Breast epithelium (tissue), 4 donors: ENCODE measurements around the gene GPR3. TPM values are rescaled to one million over a fixed set of nuclear protein-coding genes. Genes with fewer than 3 reads are reported as not detected.

Source experiments
- DNase-seq, 2 donors: peaks; one replicate each; pipeline ENCODE4 v3.0.0-alpha.2; 2019; ENCODE audit warnings: low spot score in 2 of 2
- H3K27ac ChIP-seq, 2 donors: fragments of 200-600 bp; sonication (generic) in 1 of 2; one replicate each; pipeline ENCODE4 v1.5.1; 2016 to 2019; ENCODE audit warnings: mild to moderate bottlenecking in 1 of 2
- H3K27me3 ChIP-seq, 2 donors: fragments of 200-600 bp; sonication (generic) in 1 of 2; one replicate each; pipeline versions ENCODE4 v1.5.1 to v1.6.0; 2017 to 2019; ENCODE audit warnings: control low read depth in 1 of 2, mild to moderate bottlenecking in 1 of 2
- H3K36me3 ChIP-seq: fragments of 200-600 bp; one replicate; pipeline ENCODE4 v1.5.1; 2019
- H3K4me1 ChIP-seq, 2 donors: fragments of 200-600 bp; sonication (generic); one replicate each; pipeline ENCODE4 v1.5.1; 2016 to 2019; ENCODE audit warnings: control low read depth in 1 of 2
- H3K4me3 ChIP-seq, 3 donors: fragments of 200-600 bp; sonication (generic); 1 replicate in 2 of 3; 2 replicates in 1 of 3; pipeline ENCODE4 v1.5.1; 2016 to 2019; ENCODE audit warnings: mild to moderate bottlenecking in 3 of 3, moderate library complexity in 2 of 3
- H3K9me3 ChIP-seq, 2 donors: fragments of 200-600 bp; sonication (generic) in 1 of 2; one replicate each; pipeline ENCODE4 v1.5.1; 2016 to 2019; ENCODE audit warnings: control low read depth in 1 of 2
- POLR2A ChIP-seq: fragments of 450-650 bp; IDR thresholded peaks from one replicate; pipeline ENCODE4 v1.6.1; 2016; ENCODE audit warnings: antibody characterized with exemption, mild to moderate bottlenecking, moderate library complexity
- POLR2AphosphoS5 ChIP-seq, 3 donors: sonication (generic); formaldehyde crosslinking; IDR thresholded peaks; one replicate each; pipeline ENCODE4 v1.6.1; 2017; ENCODE audit warnings: antibody characterized with exemption in 3 of 3
- intact Hi-C: fragments of 100-400 bp; cut with DNase I; formaldehyde crosslinking; loops from one replicate; pipeline ENCODE4 v1.15.1; 2023; ENCODE audit warnings: low total_unique reads
- total RNA-seq, 3 donors: library from RNA; depleted of rRNA; stranded (reverse); fragments of >200 nt; gene quantifications; one replicate each; pipeline ENCODE4 v1.1.0, GENCODE V29; 2016
- TF ChIP-seq, protein P1 (sequence below), 3 donors: fragments of 450-650 bp; IDR thresholded peaks; one replicate each; pipeline ENCODE4 v1.5.1; 2016 to 2017; ENCODE audit warnings: antibody characterized with exemption in 3 of 3, mild to moderate bottlenecking in 3 of 3, moderate library complexity in 3 of 3

The GPR3 gene
- total RNA-seq, 3 donors from 2014 or later, result 0.16 to 0.66 TPM; not detected in 1

DNA sequence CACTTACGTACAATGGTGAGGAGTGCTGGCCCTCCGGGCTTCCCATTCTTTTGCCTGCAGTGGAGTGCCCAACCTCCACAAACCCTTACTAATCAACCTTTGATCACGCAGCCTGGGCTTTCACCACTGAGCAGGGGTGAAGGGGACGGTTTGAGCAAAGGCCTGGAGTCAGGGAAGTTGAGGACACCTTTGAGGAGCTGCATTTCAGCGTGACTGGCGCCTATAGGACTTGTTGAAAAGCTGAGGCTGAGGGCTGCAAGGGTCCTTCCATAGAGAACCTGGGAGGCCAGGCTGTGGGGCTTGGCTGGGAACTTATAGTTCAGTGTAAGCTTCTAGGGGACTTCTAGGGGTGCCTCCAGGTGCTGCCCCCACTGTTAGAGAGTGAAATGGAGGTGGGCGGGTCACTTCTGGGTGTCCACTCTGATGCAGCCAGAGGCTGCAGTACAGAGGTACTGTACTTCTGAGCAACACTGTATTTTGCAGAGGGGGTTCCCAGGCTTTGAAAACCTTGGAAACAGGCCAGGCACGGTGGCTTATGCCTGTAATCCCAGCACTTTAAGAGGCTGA, 40.8 kb upstream of the GPR3 start:
- TF ChIP-seq, protein P1, sequence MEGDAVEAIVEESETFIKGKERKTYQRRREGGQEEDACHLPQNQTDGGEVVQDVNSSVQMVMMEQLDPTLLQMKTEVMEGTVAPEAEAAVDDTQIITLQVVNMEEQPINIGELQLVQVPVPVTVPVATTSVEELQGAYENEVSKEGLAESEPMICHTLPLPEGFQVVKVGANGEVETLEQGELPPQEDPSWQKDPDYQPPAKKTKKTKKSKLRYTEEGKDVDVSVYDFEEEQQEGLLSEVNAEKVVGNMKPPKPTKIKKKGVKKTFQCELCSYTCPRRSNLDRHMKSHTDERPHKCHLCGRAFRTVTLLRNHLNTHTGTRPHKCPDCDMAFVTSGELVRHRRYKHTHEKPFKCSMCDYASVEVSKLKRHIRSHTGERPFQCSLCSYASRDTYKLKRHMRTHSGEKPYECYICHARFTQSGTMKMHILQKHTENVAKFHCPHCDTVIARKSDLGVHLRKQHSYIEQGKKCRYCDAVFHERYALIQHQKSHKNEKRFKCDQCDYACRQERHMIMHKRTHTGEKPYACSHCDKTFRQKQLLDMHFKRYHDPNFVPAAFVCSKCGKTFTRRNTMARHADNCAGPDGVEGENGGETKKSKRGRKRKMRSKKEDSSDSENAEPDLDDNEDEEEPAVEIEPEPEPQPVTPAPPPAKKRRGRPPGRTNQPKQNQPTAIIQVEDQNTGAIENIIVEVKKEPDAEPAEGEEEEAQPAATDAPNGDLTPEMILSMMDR (IDR thresholded peaks at IDR 0.05), result no peak
- TF ChIP-seq POLR2AphosphoS5 (IDR thresholded peaks at IDR 0.05) (no peak), POLR2A (no peak)
- Histone ChIP-seq H3K27me3 (no peaks in the 10 kb centered on the region), H3K4me3 (peak overlapping the region in 1 of 3 donors; percentile 74), H3K36me3 (no peaks in the 10 kb centered on the region), H3K4me1 (peaks cover 0 to 4% of the 10 kb centered on the region in 2 donors), H3K27ac (peak overlapping the region in 1 of 2 donors; percentile 32), H3K9me3 (no peaks in the 10 kb centered on the region)
- DNase-seq, result no peak
- intact Hi-C loops, result no loop called here

DNA sequence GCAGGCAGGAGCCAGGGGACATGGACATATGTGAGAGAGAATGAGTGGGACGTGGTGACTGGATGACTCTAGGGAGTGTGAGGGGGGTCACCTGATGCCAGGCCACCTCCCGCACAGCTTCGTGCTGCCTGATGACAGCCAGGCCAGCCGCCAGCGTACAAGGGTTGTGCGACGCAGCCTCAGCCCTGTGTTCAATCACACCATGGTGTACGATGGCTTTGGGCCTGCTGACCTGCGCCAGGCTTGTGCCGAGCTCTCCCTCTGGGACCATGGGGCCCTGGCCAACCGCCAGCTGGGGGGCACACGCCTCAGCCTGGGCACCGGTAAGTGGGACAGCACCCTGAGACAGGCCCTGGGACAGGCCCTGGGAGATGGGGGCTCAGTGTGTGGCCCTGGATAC, 39.3 kb upstream of the GPR3 start:
- DNase-seq, result no peak
- TF ChIP-seq POLR2A, result no peak
- TF ChIP-seq, protein P1 (IDR thresholded peaks at IDR 0.05), result no peak
- TF ChIP-seq POLR2AphosphoS5 (IDR thresholded peaks at IDR 0.05), result no peak
- no peaks in the 10 kb centered on the region for H3K27me3 ChIP-seq
- no peaks in the 10 kb centered on the region for H3K9me3 ChIP-seq
- H3K27ac ChIP-seq, result no peak overlapping the region
- H3K4me1 ChIP-seq, result peaks cover 0 to 4% of the 10 kb centered on the region in 2 donors
- H3K36me3 ChIP-seq, result no peaks in the 10 kb centered on the region
- intact Hi-C loops, result no loop called here
- no peak overlapping the region for H3K4me3 ChIP-seq

DNA sequence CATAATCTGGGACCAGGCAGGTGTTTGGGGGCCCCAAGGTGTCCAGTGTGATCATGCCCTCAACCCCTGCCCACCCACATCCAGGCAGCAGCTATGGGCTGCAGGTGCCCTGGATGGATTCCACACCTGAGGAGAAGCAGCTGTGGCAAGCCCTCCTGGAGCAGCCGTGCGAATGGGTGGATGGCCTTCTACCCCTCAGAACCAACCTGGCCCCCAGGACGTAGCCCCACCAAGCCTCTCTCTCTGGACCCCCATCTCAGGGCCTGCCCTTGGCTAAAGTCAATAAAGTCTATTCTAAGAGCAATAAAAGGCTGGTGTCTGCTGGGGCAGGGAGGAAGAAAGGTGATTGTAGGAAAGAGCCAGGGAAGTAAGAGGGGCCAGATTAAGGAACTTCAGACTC, 38.8 kb upstream of the GPR3 start:
- Histone ChIP-seq H3K27ac (no peak overlapping the region), H3K36me3 (no peaks in the 10 kb centered on the region), H3K9me3 (no peaks in the 10 kb centered on the region), H3K4me1 (peaks cover 0 to 4% of the 10 kb centered on the region in 2 donors), H3K4me3 (no peak overlapping the region), H3K27me3 (no peaks in the 10 kb centered on the region)
- no peak for TF ChIP-seq POLR2A
- no peak for TF ChIP-seq POLR2AphosphoS5 (IDR thresholded peaks at IDR 0.05)
- TF ChIP-seq, protein P1 (IDR thresholded peaks at IDR 0.05), result no peak
- intact Hi-C loops, result no loop called here
- no peak for DNase-seq

DNA sequence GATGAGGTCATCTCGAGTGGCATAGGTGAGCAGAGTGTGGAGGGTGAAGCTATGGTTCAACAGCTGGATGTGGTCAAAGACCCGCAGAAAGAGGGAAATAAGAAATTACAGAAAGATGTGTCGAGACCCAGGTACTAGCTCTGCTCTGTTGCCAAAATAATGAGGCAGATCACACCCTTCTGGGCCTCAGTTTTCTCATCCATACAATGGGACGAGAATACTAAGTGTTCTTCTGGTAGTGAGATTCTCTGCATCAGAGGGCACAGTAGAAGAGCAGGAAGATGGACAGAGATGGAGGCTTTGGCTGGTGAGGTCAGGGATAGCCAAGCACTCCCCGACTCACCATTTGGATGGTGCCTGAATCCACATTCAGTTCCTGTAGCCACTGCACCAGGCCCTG, 36.7 kb upstream of the GPR3 start:
- intact Hi-C loops, result no loop called here
- Histone ChIP-seq H3K4me3 (no peak overlapping the region), H3K27ac (no peak overlapping the region), H3K4me1 (no peaks in the 10 kb centered on the region), H3K27me3 (no peaks in the 10 kb centered on the region), H3K9me3 (no peaks in the 10 kb centered on the region), H3K36me3 (no peaks in the 10 kb centered on the region)
- no peak for DNase-seq
- no peak for TF ChIP-seq POLR2AphosphoS5 (IDR thresholded peaks at IDR 0.05)
- TF ChIP-seq, protein P1 (IDR thresholded peaks at IDR 0.05), result no peak
- no peak for TF ChIP-seq POLR2A

DNA sequence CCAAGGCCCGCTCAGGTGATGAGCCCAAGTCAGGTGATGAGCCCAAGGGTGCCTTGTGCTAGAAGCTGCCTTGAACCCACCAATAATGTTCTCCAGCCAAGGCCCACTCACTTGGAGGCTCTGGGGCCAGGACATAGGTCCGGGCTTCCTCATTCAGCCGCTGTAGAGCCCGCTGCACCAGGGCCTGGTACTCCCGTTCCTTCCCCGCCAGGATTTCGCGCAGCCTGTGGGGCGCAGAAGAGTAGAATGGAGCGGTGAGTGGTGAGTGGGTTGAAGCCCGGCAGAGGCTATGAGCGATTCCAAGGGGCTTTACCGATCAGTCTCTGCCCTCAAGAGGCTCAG, 36.2 kb upstream of the GPR3 start:
- DNase-seq, result no peak
- intact Hi-C loops, result no loop called here
- H3K27ac ChIP-seq, result no peak overlapping the region
- no peaks in the 10 kb centered on the region for H3K9me3 ChIP-seq
- H3K36me3 ChIP-seq, result no peaks in the 10 kb centered on the region
- H3K4me3 ChIP-seq, result no peak overlapping the region
- TF ChIP-seq POLR2AphosphoS5 (IDR thresholded peaks at IDR 0.05) (no peak), POLR2A (no peak)
- TF ChIP-seq, protein P1 (IDR thresholded peaks at IDR 0.05), result no peak
- no peaks in the 10 kb centered on the region for H3K27me3 ChIP-seq
- H3K4me1 ChIP-seq, result no peaks in the 10 kb centered on the region
